ENCODE measurements around the gene CMYA5.

GRCh38 chr5:79691007-79691406, 1.4 kb downstream of the CMYA5 start:
- no peak for TF ChIP-seq CTCF (conservative IDR thresholded peaks at IDR 0.05; ENCODE audit: low read depth, low read length)
- no peak for TF ChIP-seq POLR2A (IDR thresholded peaks at IDR 0.05; ENCODE audit: low read depth, low read length)
- TF ChIP-seq ELK1 (IDR thresholded peaks at IDR 0.05; ENCODE audit: borderline replicate concordance, low read depth, low read length) = no peak
- no peak for TF ChIP-seq USF2 (IDR thresholded peaks at IDR 0.05; ENCODE audit: low read depth, low read length)
- no peak for TF ChIP-seq RAD21 (IDR thresholded peaks at IDR 0.05; ENCODE audit: low read length)
- no peak for TF ChIP-seq BHLHE40 (IDR thresholded peaks at IDR 0.05; ENCODE audit: low read depth, low read length)
